ENCODE results near the gene PPP5C. TPM values are rescaled to one million over a fixed set of nuclear protein-coding genes. Genes with fewer than 3 reads are reported as not detected.

Gene PPP5C
- total RNA-seq, 1 experiment from 2014 or later = 85.4 TPM

DNA sequence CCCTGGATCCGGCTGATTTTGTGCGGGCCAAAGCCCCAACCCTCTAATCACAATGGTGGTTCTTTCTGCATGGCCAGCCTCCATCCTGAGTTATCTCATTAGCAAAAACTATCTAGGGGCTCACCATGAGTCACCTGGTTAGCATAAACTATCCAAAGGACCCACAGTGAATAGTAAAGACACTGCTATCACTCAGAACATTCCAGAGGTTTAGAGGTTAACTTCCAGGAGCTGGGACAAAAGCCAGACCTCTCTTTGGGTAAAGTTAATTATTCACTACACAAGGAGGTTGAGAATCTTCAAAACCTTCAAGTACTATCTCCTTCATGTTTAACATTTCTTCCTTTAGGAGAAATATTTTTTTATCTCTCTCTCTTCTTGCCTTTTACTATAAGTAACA, 18.8 kb upstream of the PPP5C start:
- intact Hi-C loops (cut with micrococcal nuclease; ENCODE audit: unreplicated experiment) = no loop called here

DNA sequence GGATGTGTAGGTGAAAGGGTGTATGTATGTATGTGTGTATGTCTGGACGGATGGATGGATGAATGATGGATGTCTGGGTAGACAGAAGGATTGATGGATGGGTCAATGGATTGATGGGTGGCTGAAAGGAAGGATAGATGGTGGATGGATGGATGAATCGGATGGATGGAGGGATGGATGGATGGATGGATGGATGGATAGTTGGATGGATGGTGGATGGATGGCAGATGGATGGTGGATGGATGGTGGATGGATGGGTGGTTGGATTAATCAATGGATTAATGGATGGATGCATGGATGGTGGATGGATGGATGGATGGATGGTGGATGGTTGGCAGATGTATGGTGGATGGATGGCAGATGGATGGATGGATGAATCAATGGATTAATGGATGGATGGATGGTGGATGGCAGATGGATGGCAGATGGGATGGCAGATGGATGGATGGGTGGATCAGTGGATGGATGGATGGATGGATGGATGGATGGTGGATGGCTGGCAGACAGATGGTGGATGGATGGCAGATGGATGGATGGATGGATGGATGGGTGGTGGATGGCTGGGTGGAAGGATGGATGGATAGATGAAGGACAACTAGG, 16.5 kb upstream of the PPP5C start:
- Histone ChIP-seq H3K9me3 (ENCODE audit: insufficient read depth, low read depth) (peaks cover 20% of the 10 kb centered on the region), H3K27ac (no peak overlapping the region), H2AFZ (no peak overlapping the region), H3K79me2 (ENCODE audit: low read depth) (no peaks in the 10 kb centered on the region), H3K36me3 (ENCODE audit: low read depth) (no peaks in the 10 kb centered on the region), H3K4me3 (no peak overlapping the region), H3K27me3 (ENCODE audit: insufficient read depth, low read depth) (peaks cover 31% of the 10 kb centered on the region), H3K4me1 (replicated peaks; ENCODE audit: insufficient read depth) (no peaks in the 10 kb centered on the region), H3K9me2 (ENCODE audit: insufficient read depth) (no peaks in the 10 kb centered on the region), H4K20me1 (ENCODE audit: insufficient read depth) (no peaks in the 10 kb centered on the region), H3K4me2 (no peak overlapping the region), H3F3A (ENCODE audit: insufficient read depth, low read depth) (no peaks in the 10 kb centered on the region)
- TF ChIP-seq, protein P1, sequence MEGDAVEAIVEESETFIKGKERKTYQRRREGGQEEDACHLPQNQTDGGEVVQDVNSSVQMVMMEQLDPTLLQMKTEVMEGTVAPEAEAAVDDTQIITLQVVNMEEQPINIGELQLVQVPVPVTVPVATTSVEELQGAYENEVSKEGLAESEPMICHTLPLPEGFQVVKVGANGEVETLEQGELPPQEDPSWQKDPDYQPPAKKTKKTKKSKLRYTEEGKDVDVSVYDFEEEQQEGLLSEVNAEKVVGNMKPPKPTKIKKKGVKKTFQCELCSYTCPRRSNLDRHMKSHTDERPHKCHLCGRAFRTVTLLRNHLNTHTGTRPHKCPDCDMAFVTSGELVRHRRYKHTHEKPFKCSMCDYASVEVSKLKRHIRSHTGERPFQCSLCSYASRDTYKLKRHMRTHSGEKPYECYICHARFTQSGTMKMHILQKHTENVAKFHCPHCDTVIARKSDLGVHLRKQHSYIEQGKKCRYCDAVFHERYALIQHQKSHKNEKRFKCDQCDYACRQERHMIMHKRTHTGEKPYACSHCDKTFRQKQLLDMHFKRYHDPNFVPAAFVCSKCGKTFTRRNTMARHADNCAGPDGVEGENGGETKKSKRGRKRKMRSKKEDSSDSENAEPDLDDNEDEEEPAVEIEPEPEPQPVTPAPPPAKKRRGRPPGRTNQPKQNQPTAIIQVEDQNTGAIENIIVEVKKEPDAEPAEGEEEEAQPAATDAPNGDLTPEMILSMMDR (conservative IDR thresholded peaks at IDR 0.05) = no peak
- no peak for TF ChIP-seq EZH2 (IDR thresholded peaks at IDR 0.05; ENCODE audit: low read depth)
- intact Hi-C loops (cut with micrococcal nuclease; ENCODE audit: unreplicated experiment) = no loop called here
- ChIA-PET POLR2A (ENCODE audit: unreplicated experiment) (no interaction called here), CTCF (no interaction called here)
- DNase-seq = no peak
- BruUV-seq (replicated peaks) = no TSS peak

More for the DNA sequence above, 18.8 kb upstream of the PPP5C start:
- H3K27me3 ChIP-seq (ENCODE audit: insufficient read depth, low read depth) = peaks cover 30% of the 10 kb centered on the region
- H3K4me3 ChIP-seq = no peak overlapping the region
- DNase-seq = no peak
- H3K4me2 ChIP-seq = no peak overlapping the region
- H3K36me3 ChIP-seq (ENCODE audit: low read depth) = no peaks in the 10 kb centered on the region
- H3K27ac ChIP-seq = no peak overlapping the region
- H3K4me1 ChIP-seq (replicated peaks; ENCODE audit: insufficient read depth) = no peaks in the 10 kb centered on the region
- POLR2A ChIA-PET (ENCODE audit: unreplicated experiment) = no interaction called here
- H3F3A ChIP-seq (ENCODE audit: insufficient read depth, low read depth) = no peaks in the 10 kb centered on the region
- no peaks in the 10 kb centered on the region for H4K20me1 ChIP-seq (ENCODE audit: insufficient read depth)
- H3K9me2 ChIP-seq (ENCODE audit: insufficient read depth) = no peaks in the 10 kb centered on the region
- H3K79me2 ChIP-seq (ENCODE audit: low read depth) = no peaks in the 10 kb centered on the region
- no TSS peak for BruUV-seq (replicated peaks)
- CTCF ChIA-PET = no interaction called here
- H2AFZ ChIP-seq = no peak overlapping the region
- H3K9me3 ChIP-seq (ENCODE audit: insufficient read depth, low read depth) = peaks cover 20% of the 10 kb centered on the region
- TF ChIP-seq, protein P1 (conservative IDR thresholded peaks at IDR 0.05) = no peak
- TF ChIP-seq EZH2 (IDR thresholded peaks at IDR 0.05; ENCODE audit: low read depth) = no peak

DNA sequence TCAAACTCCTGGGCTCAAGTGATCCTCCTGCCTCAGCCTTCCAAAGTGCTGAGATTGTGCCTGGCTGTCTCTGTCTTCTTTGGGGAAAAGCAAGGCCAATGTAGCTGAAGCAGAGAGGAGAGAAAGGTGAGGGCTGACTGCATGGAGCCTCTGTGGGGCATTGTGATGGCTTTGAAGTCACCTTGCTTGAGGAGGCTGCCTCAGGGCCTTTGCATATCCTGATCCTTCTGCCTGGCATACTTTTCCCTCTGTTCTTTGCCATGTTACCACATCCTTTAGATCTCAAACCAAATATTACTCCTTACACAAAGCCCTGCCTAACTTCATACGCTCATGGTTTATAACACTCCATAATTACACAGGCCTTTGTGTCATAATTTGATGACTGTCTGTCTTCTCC, 9.4 kb upstream of the PPP5C start:
- Histone ChIP-seq H3K4me2 (no peak overlapping the region), H3K36me3 (ENCODE audit: low read depth) (no peaks in the 10 kb centered on the region), H3K9me2 (ENCODE audit: insufficient read depth) (no peaks in the 10 kb centered on the region), H2AFZ (no peak overlapping the region), H4K20me1 (ENCODE audit: insufficient read depth) (no peaks in the 10 kb centered on the region), H3F3A (ENCODE audit: insufficient read depth, low read depth) (peaks cover 4% of the 10 kb centered on the region; the same call in 1 of the 2 replicates), H3K27ac (no peak overlapping the region), H3K9me3 (ENCODE audit: insufficient read depth, low read depth) (no peaks in the 10 kb centered on the region), H3K4me3 (no peak overlapping the region), H3K4me1 (replicated peaks; ENCODE audit: insufficient read depth) (no peaks in the 10 kb centered on the region), H3K79me2 (ENCODE audit: low read depth) (no peaks in the 10 kb centered on the region), H3K27me3 (ENCODE audit: insufficient read depth, low read depth) (peaks cover 57% of the 10 kb centered on the region)
- intact Hi-C loops (cut with micrococcal nuclease; ENCODE audit: unreplicated experiment) = no loop called here
- CTCF ChIA-PET = no interaction called here
- no peak for TF ChIP-seq EZH2 (IDR thresholded peaks at IDR 0.05; ENCODE audit: low read depth)
- TF ChIP-seq, protein P1 (conservative IDR thresholded peaks at IDR 0.05) = no peak
- POLR2A ChIA-PET (ENCODE audit: unreplicated experiment) = no interaction called here
- no peak for DNase-seq
- BruUV-seq (replicated peaks) = no TSS peak
